ENCODE results near the gene UBTD2.

- TF ChIP-seq CTCF (IDR thresholded peaks at IDR 0.05; ENCODE audit: low read depth, low read length) (no peak), EZH2phosphoT487 (IDR thresholded peaks at IDR 0.05; ENCODE audit: low read depth) (no peak)
Observed at GRCh38 chr5:172235132-172235780, 48.3 kb downstream of the UBTD2 start.
